NB4 (cell line): ENCODE data around the gene MYO1D.

ENCODE experiments used
- DNase-seq: peaks from one replicate; pipeline ENCODE4 v3.0.0; 2010; ENCODE audit warnings: low read depth
- H3K4me3 ChIP-seq: one replicate; pipeline ENCODE4 v1.5.1; 2011; ENCODE audit warnings: mild to moderate bottlenecking, low read depth, low read length, moderate library complexity
- CTCF ChIP-seq: IDR thresholded peaks from one replicate; pipeline ENCODE4 v1.5.1; 2012; ENCODE audit warnings: low read depth, low read length
- MAX ChIP-seq: IDR thresholded peaks from 2 replicates; pipeline ENCODE4 v1.6.1; 2011; ENCODE audit warnings: low read depth, low read length
- MYC ChIP-seq: IDR thresholded peaks from 2 replicates; pipeline ENCODE4 v1.6.1; 2011; ENCODE audit warnings: low read depth, low read length
- POLR2A ChIP-seq: IDR thresholded peaks from 2 replicates; pipeline ENCODE4 v1.6.1; 2011; ENCODE audit warnings: mild to moderate bottlenecking; ENCODE audit not compliant: insufficient read length; ENCODE audit errors: extremely low read depth

The MYO1D gene

GRCh38 chr17:32555611-32556310 lies 321.2 kb downstream of the MYO1D start:
- TF ChIP-seq POLR2A (no peak), MYC (no peak), CTCF (no peak), MAX (no peak)
- no peak for DNase-seq
- H3K4me3 ChIP-seq: no peak overlapping the region

GRCh38 chr17:32553168-32553567 lies 323.8 kb downstream of the MYO1D start:
- TF ChIP-seq CTCF (no peak), MAX (no peak), MYC (no peak), POLR2A (no peak)
- no peak overlapping the region for H3K4me3 ChIP-seq
- peak; percentile 11 for DNase-seq

- no peak overlapping the region for H3K4me3 ChIP-seq
Measured at GRCh38 chr17:32552280-32552679, 324.6 kb downstream of the MYO1D start.

GRCh38 chr17:32551186-32551955 lies 325.6 kb downstream of the MYO1D start:
- DNase-seq: peak; percentile 67
- TF ChIP-seq CTCF (no peak), MAX (no peak), MYC (no peak), POLR2A (no peak)
- H3K4me3 ChIP-seq: no peak overlapping the region

More at GRCh38 chr17:32552280-32552679, 324.6 kb downstream of the MYO1D start:
- TF ChIP-seq MYC: no peak
- TF ChIP-seq POLR2A: no peak
- no peak for TF ChIP-seq CTCF
- no peak for TF ChIP-seq MAX
- DNase-seq: no peak

GRCh38 chr17:32549559-32549958 lies 327.4 kb downstream of the MYO1D start:
- no peak for DNase-seq
- no peak for TF ChIP-seq MAX
- TF ChIP-seq CTCF: no peak
- TF ChIP-seq POLR2A: no peak
- no peak for TF ChIP-seq MYC
- H3K4me3 ChIP-seq: no peak overlapping the region
